ENCODE results near the gene POLR3C. TPM values are rescaled to one million over a fixed set of nuclear protein-coding genes. Genes with fewer than 3 reads are reported as not detected.

The POLR3C gene
- total RNA-seq, 1 donor from 2014 or later = 33.5 TPM

- Mint-ChIP-seq H3K4me1 (peaks cover 14% of the 10 kb centered on the region), H3K27ac (peak overlapping the region; percentile 37), H3K36me3 (no peaks in the 10 kb centered on the region), H3K4me3 (no peak overlapping the region), H3K27me3 (ENCODE audit: low read depth) (peaks cover 36% of the 10 kb centered on the region), H3K9me3 (no peaks in the 10 kb centered on the region)
- no peak for DNase-seq (ENCODE audit: low spot score in 2 of 2, unreplicated experiment in 2 of 2)
- TF ChIP-seq, protein P1, sequence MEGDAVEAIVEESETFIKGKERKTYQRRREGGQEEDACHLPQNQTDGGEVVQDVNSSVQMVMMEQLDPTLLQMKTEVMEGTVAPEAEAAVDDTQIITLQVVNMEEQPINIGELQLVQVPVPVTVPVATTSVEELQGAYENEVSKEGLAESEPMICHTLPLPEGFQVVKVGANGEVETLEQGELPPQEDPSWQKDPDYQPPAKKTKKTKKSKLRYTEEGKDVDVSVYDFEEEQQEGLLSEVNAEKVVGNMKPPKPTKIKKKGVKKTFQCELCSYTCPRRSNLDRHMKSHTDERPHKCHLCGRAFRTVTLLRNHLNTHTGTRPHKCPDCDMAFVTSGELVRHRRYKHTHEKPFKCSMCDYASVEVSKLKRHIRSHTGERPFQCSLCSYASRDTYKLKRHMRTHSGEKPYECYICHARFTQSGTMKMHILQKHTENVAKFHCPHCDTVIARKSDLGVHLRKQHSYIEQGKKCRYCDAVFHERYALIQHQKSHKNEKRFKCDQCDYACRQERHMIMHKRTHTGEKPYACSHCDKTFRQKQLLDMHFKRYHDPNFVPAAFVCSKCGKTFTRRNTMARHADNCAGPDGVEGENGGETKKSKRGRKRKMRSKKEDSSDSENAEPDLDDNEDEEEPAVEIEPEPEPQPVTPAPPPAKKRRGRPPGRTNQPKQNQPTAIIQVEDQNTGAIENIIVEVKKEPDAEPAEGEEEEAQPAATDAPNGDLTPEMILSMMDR (IDR thresholded peaks at IDR 0.05; ENCODE audit: unreplicated experiment) = no peak
Measured at GRCh38 chr1:145879775-145880174, 55.8 kb downstream of the POLR3C start.

DNA sequence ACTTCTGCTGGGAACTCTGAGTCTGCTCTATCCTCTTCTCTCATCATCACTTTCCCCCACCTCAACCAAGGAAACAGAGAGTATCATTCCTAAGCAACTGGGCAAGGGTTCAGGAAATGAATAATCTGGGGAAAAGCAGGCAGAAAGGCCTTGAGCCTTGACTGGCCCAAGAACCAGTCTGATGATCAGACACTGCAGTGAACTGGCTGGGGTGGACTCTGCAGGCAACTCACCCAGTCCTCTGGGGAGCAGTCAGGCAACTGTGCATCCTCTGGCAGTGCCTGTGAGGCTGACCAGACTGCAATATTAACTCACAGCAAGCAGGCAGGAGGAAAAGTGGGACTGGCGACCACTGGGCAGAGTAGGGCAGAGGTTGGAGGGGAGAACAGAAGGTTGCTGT lies 60.7 kb downstream of the POLR3C start:
- Mint-ChIP-seq H3K9me3 (no peaks in the 10 kb centered on the region), H3K27ac (no peak overlapping the region), H3K4me3 (peak overlapping the region; percentile 80), H3K4me1 (peaks cover 15% of the 10 kb centered on the region), H3K36me3 (no peaks in the 10 kb centered on the region), H3K27me3 (ENCODE audit: low read depth) (peaks cover 36% of the 10 kb centered on the region)
- TF ChIP-seq, protein P1 (IDR thresholded peaks at IDR 0.05; ENCODE audit: unreplicated experiment) = no peak
- no peak for DNase-seq (ENCODE audit: low spot score in 2 of 2, unreplicated experiment in 2 of 2)

DNA sequence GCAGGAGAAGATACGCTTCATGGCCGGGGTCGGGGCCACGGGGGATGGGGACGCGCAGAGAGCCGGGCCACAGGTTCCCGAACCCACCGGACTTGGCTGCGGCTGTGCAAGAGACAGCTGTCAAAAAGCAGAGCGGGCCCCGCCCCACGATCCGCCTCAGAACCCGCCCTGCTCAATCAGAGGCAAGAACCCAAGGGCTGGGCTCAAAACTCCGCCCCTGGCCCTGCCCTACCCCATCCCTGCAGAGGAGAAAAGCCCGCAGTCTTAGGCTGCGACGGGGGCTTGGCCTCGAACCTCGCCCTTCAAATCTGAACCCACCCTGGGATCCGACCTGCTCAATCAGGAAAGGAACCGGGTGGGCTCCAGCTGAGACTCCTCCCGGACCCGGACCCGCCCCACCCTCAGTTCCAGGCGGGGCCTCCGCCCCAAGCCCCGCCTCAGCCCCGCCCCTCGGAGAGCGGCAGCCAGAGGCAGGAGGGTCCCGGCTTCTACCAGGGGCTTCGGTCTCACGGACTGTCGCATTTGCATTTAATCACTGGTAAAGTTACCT lies 61.8 kb downstream of the POLR3C start, which contains the start of gene ANKRD35:
Gene ANKRD35 (minus strand): TSS at position 129 of the 550 bp plus-strand sequence. CDS start 108 bp downstream, at position 21.
- Mint-ChIP-seq H3K9me3 (no peaks in the 10 kb centered on the region), H3K27ac (no peak within 1 kb of the TSS), H3K27me3 (ENCODE audit: low read depth) (peaks cover 36% of the 10 kb centered on the region), H3K4me3 (peak within 1 kb of the TSS; percentile 80), H3K4me1 (peaks cover 9% of the 10 kb centered on the region), H3K36me3 (no peaks in the 10 kb centered on the region)
- TF ChIP-seq, protein P1 (IDR thresholded peaks at IDR 0.05; ENCODE audit: unreplicated experiment) = no peak
- peak; percentile 50 to 79 for DNase-seq (ENCODE audit: low spot score in 2 of 2, unreplicated experiment in 2 of 2)

- Mint-ChIP-seq H3K9me3 (no peaks in the 10 kb centered on the region), H3K4me3 (peak overlapping the region; percentile 80), H3K27ac (no peak overlapping the region), H3K4me1 (peaks cover 15% of the 10 kb centered on the region), H3K36me3 (no peaks in the 10 kb centered on the region), H3K27me3 (ENCODE audit: low read depth) (peaks cover 34% of the 10 kb centered on the region)
- DNase-seq (ENCODE audit: low spot score in 2 of 2, unreplicated experiment in 2 of 2) = no peak
- TF ChIP-seq, protein P1 (IDR thresholded peaks at IDR 0.05; ENCODE audit: unreplicated experiment) = no peak
Measured at GRCh38 chr1:145886390-145886789, 62.4 kb downstream of the POLR3C start.

GRCh38 chr1:145886816-145887215 lies 62.8 kb downstream of the POLR3C start:
- Mint-ChIP-seq H3K36me3 (no peaks in the 10 kb centered on the region), H3K4me3 (peak overlapping the region; percentile 50), H3K27me3 (ENCODE audit: low read depth) (peaks cover 34% of the 10 kb centered on the region), H3K4me1 (peaks cover 16% of the 10 kb centered on the region), H3K27ac (no peak overlapping the region), H3K9me3 (no peaks in the 10 kb centered on the region)
- TF ChIP-seq, protein P1 (IDR thresholded peaks at IDR 0.05; ENCODE audit: unreplicated experiment) = no peak
- DNase-seq (ENCODE audit: low spot score in 2 of 2, unreplicated experiment in 2 of 2) = no peak

Measured in mesothelial cell of epicardium (in vitro differentiated cells).